CD14-positive monocyte (primary cell): Measurements from ENCODE around the gene GPC5. TPM values are rescaled to one million over a fixed set of nuclear protein-coding genes. Genes with fewer than 3 reads are reported as not detected.
"Not testable (repeated sequence)": the region's sequence is repeated elsewhere in the genome, so short reads cannot be mapped to it uniquely, and the experiment has no call there.

Source experiments
- DNase-seq, 3 donors: peaks; one replicate each; pipeline ENCODE4 v3.0.0-alpha.2; 2011 to 2022
- H2AFZ ChIP-seq: 2 replicates; pipeline ENCODE4 v1.6.0; 2012; ENCODE audit warnings: mild to moderate bottlenecking, low read depth, low read length, inconsistent platforms; ENCODE audit not compliant: insufficient read depth, poor library complexity, severe bottlenecking
- H3K27ac ChIP-seq, 2 donors: 1 replicate in 1 of 2; 2 replicates in 1 of 2; pipeline ENCODE4 v1.5.1; 2012 to 2013; ENCODE audit warnings: low read length in 2 of 2, control low read depth in 1 of 2, inconsistent platforms in 1 of 2, low read depth in 1 of 2, mild to moderate bottlenecking in 1 of 2
- H3K27me3 ChIP-seq, 2 donors: one replicate each; pipeline versions ENCODE4 v1.6.0 to v1.6.1; 2011 to 2013; ENCODE audit warnings: low read length in 2 of 2; ENCODE audit not compliant: control insufficient read depth in 2 of 2, insufficient read depth in 2 of 2
- H3K36me3 ChIP-seq, 2 donors: replicated peaks in 1 of 2; 1 replicate in 1 of 2; 2 replicates in 1 of 2; pipeline versions ENCODE4 v1.5.1 to v1.6.1; 2012 to 2013; ENCODE audit warnings: low read length in 2 of 2, control low read depth in 1 of 2, inconsistent platforms in 1 of 2, mild to moderate bottlenecking in 1 of 2; ENCODE audit not compliant: insufficient read depth in 2 of 2, control insufficient read depth in 1 of 2
- H3K4me1 ChIP-seq, 2 donors: 1 replicate in 1 of 2; 2 replicates in 1 of 2; pipeline versions ENCODE4 v1.5.1 to v1.6.1; 2012 to 2013; ENCODE audit warnings: low read length in 2 of 2, control low read depth in 1 of 2, inconsistent platforms in 1 of 2, mild to moderate bottlenecking in 1 of 2, moderate library complexity in 1 of 2; ENCODE audit not compliant: insufficient read depth in 2 of 2, control insufficient read depth in 1 of 2
- H3K4me2 ChIP-seq: replicated peaks from 2 replicates; pipeline ENCODE3; 2012; ENCODE audit warnings: low read length, moderate library complexity, mild to moderate bottlenecking; ENCODE audit not compliant: poor library complexity, severe bottlenecking; ENCODE audit errors: extremely low read depth
- H3K4me3 ChIP-seq, 3 experiments: fragments of 200-600 bp in 1 of 3; sonication (generic) in 1 of 3; replicated peaks in 1 of 3; 1 replicate in 2 of 3; 2 replicates in 1 of 3; pipeline ENCODE4 v1.5.1; 2011 to 2013; ENCODE audit warnings: low read length in 3 of 3, mild to moderate bottlenecking in 3 of 3, control low read depth in 2 of 3, low read depth in 2 of 3, inconsistent platforms in 1 of 3, moderate library complexity in 1 of 3
- H3K79me2 ChIP-seq: 2 replicates; pipeline ENCODE4 v1.6.0; 2012; ENCODE audit warnings: mild to moderate bottlenecking, control low read depth, inconsistent platforms, low read length, moderate library complexity; ENCODE audit not compliant: insufficient read depth
- H3K9ac ChIP-seq: 2 replicates; pipeline ENCODE4 v1.6.0; 2017; ENCODE audit warnings: low read length, mild to moderate bottlenecking; ENCODE audit not compliant: insufficient read depth, poor library complexity, severe bottlenecking
- H3K9me3 ChIP-seq, 2 donors: replicated peaks in 1 of 2; 1 replicate in 1 of 2; 2 replicates in 1 of 2; pipeline versions ENCODE4 v1.5.1 to v1.6.1; 2012 to 2013; ENCODE audit warnings: low read length in 2 of 2, control low read depth in 1 of 2; ENCODE audit not compliant: control insufficient read depth in 1 of 2, insufficient read depth in 1 of 2
- H4K20me1 ChIP-seq: 2 replicates; pipeline ENCODE4 v1.6.0; 2012; ENCODE audit warnings: mild to moderate bottlenecking, low read length, control low read depth, moderate library complexity; ENCODE audit not compliant: insufficient read depth
- H3K27ac Mint-ChIP-seq, 7 donors: one replicate each; pipeline ENCODE4 v1.8.0; 2020; ENCODE audit warnings: mild to moderate bottlenecking in 7 of 7, mixed read lengths in 7 of 7, moderate library complexity in 6 of 7, inconsistent platforms in 2 of 7
- H3K27me3 Mint-ChIP-seq, 3 donors: one replicate each; pipeline ENCODE4 v1.8.0; 2021 to 2022; ENCODE audit warnings: low read depth in 3 of 3, mild to moderate bottlenecking in 3 of 3, mixed read lengths in 3 of 3, moderate library complexity in 3 of 3, inconsistent platforms in 1 of 3
- H3K36me3 Mint-ChIP-seq, 2 donors: one replicate each; pipeline ENCODE4 v1.8.0; 2020; ENCODE audit warnings: mixed read lengths in 2 of 2, inconsistent platforms in 1 of 2, mild to moderate bottlenecking in 1 of 2
- H3K4me1 Mint-ChIP-seq: one replicate; pipeline ENCODE4 v1.8.0; 2020; ENCODE audit warnings: mild to moderate bottlenecking, mixed read lengths
- H3K4me3 Mint-ChIP-seq, 2 donors: one replicate each; pipeline ENCODE4 v1.8.0; 2020; ENCODE audit warnings: mild to moderate bottlenecking in 2 of 2, mixed read lengths in 2 of 2, moderate library complexity in 1 of 2
- H3K9me3 Mint-ChIP-seq, 7 donors: one replicate each; pipeline ENCODE4 v1.8.0; 2020 to 2022; ENCODE audit warnings: mixed read lengths in 7 of 7, mild to moderate bottlenecking in 6 of 7, moderate library complexity in 6 of 7, inconsistent platforms in 2 of 7
- CTCF ChIP-seq: fragments of 200-600 bp; IDR thresholded peaks from one replicate; pipeline ENCODE4 v1.8.0; 2022; ENCODE audit warnings: antibody characterized with exemption, mild to moderate bottlenecking
- WGBS: methylation state at CpG from one replicate; pipeline ENCODE4 v1.1.5; 2013; ENCODE audit warnings: missing lambda C conversion rate; ENCODE audit not compliant: insufficient coverage; 5-methylcytosine and 5-hydroxymethylcytosine counted together
- intact Hi-C, 2 donors: fragments of 100-400 bp; cut with micrococcal nuclease; formaldehyde crosslinking; loops; one replicate each; pipeline versions ENCODE4 v1.15.0 to v1.15.1; 2023
- polyA plus RNA-seq, 3 donors: library from polyadenylated mRNA; depleted of rRNA in 1 of 3; unstranded in 2 of 3; stranded (reverse) in 1 of 3; fragments of 300-500 nt in 2 of 3; fragments of >200 nt in 1 of 3; fragmentation: Illumina TruSeq in 2 of 3; gene quantifications; 1 replicate in 2 of 3; 2 replicates in 1 of 3; pipeline ENCODE4 v1.2.3, GENCODE V29; 2012 to 2021

GPC5 gene
- polyA plus RNA-seq, 3 donors: not detected

- no peak for TF ChIP-seq CTCF
- no peaks in the 10 kb centered on the region for H3K4me1 Mint-ChIP-seq
- no CpG with 5 or more reads among the region's 2 CpGs for WGBS
- Histone ChIP-seq H3K9ac (no peak overlapping the region), H3K27me3 (no peaks in the 10 kb centered on the region), H3K4me3 (no peak overlapping the region), H4K20me1 (no peaks in the 10 kb centered on the region), H3K4me1 (no peaks in the 10 kb centered on the region), H3K27ac (no peak overlapping the region), H3K9me3 (peaks cover 0 to 2% of the 10 kb centered on the region in 2 donors), H3K36me3 (no peaks in the 10 kb centered on the region), H3K4me2 (no peak overlapping the region), H3K79me2 (no peaks in the 10 kb centered on the region), H2AFZ (no peak overlapping the region)
- intact Hi-C loops: no loop called here
- peak overlapping the region in 1 of 7 donors; percentile 28 for H3K27ac Mint-ChIP-seq
- peaks cover 0 to 7% (median 2%) of the 10 kb centered on the region in 7 donors for H3K9me3 Mint-ChIP-seq
- no peak for DNase-seq
- H3K36me3 Mint-ChIP-seq: no peaks in the 10 kb centered on the region
- peaks cover 0 to 2% (median 2%) of the 10 kb centered on the region in 3 donors for H3K27me3 Mint-ChIP-seq
- H3K4me3 Mint-ChIP-seq: no peak overlapping the region
Measured at GRCh38 chr13:91667486-91667885, 269.1 kb downstream of the GPC5 start.

- Histone ChIP-seq H3K4me1 (no peaks in the 10 kb centered on the region), H3K4me3 (no peak overlapping the region)
Measured at GRCh38 chr13:91668866-91669495, 270.6 kb downstream of the GPC5 start.

GRCh38 chr13:91674347-91674746, 275.9 kb downstream of the GPC5 start:
- no CpG with 5 or more reads among the region's 15 CpGs for WGBS

More at GRCh38 chr13:91668866-91669495, 270.6 kb downstream of the GPC5 start:
- Histone ChIP-seq H3K27ac (no peak overlapping the region), H4K20me1 (no peaks in the 10 kb centered on the region), H3K9me3 (peaks cover 0 to 2% of the 10 kb centered on the region in 2 donors), H3K79me2 (no peaks in the 10 kb centered on the region), H3K4me2 (no peak overlapping the region), H3K27me3 (no peaks in the 10 kb centered on the region), H3K9ac (no peak overlapping the region), H2AFZ (no peak overlapping the region), H3K36me3 (no peaks in the 10 kb centered on the region)
- H3K27me3 Mint-ChIP-seq: peaks cover 0 to 2% (median 2%) of the 10 kb centered on the region in 3 donors
- no peak overlapping the region for H3K27ac Mint-ChIP-seq
- WGBS: 88% methylated on average over 3 of the region's 5 CpGs
- peaks cover 0 to 12% (median 4%) of the 10 kb centered on the region in 7 donors for H3K9me3 Mint-ChIP-seq
- intact Hi-C loops: no loop called here
- H3K36me3 Mint-ChIP-seq: no peaks in the 10 kb centered on the region
- H3K4me3 Mint-ChIP-seq: no peak overlapping the region
- TF ChIP-seq CTCF: no peak
- no peaks in the 10 kb centered on the region for H3K4me1 Mint-ChIP-seq
- DNase-seq: no peak

More at GRCh38 chr13:91674347-91674746, 275.9 kb downstream of the GPC5 start:
- H3K4me1 ChIP-seq, H3K9me3 ChIP-seq, H3K4me3 Mint-ChIP-seq, H3K36me3 ChIP-seq, H3K36me3 Mint-ChIP-seq, H3K27me3 ChIP-seq, H3K4me3 ChIP-seq, H3K4me2 ChIP-seq, intact Hi-C loops, H4K20me1 ChIP-seq, H3K27me3 Mint-ChIP-seq, H3K27ac ChIP-seq, DNase-seq, H3K4me1 Mint-ChIP-seq, H2AFZ ChIP-seq, H3K9ac ChIP-seq, H3K79me2 ChIP-seq, H3K27ac Mint-ChIP-seq: not testable (repeated sequence)
- H3K9me3 Mint-ChIP-seq: peaks cover 0 to 12% (median 6%) of the 10 kb centered on the region in 7 donors
